Smooth muscle cell (in vitro differentiated cells): ENCODE data around the gene ADAM19. TPM values are rescaled to one million over a fixed set of nuclear protein-coding genes. Genes with fewer than 3 reads are reported as not detected.

Source experiments
- DNase-seq: peaks from one replicate; lab custom pipeline; 2025; ENCODE audit not compliant: unreplicated experiment; lab: John Stamatoyannopoulos, UW
- H2AFZ ChIP-seq: fragments of 200-600 bp; sonication (generic); 2 replicates; pipeline ENCODE4 v1.6.0; 2016; ENCODE audit warnings: antibody characterized with exemption, low read depth, mild to moderate bottlenecking
- H3F3A ChIP-seq: fragments of 200-600 bp; sonication (generic); 2 replicates; pipeline ENCODE4 v1.6.0; 2017; ENCODE audit warnings: antibody characterized with exemption, low read depth
- H3K27ac ChIP-seq: fragments of 200-600 bp; sonication (generic); 2 replicates; pipeline ENCODE4 v1.5.1; 2016; ENCODE audit warnings: low read depth, mild to moderate bottlenecking
- H3K27me3 ChIP-seq: fragments of 200-600 bp; sonication (generic); 2 replicates; pipeline ENCODE4 v1.6.1; 2016; ENCODE audit warnings: low read depth, mild to moderate bottlenecking
- H3K36me3 ChIP-seq: fragments of 200-600 bp; sonication (generic); 2 replicates; pipeline ENCODE4 v1.5.1; 2016; ENCODE audit warnings: low read depth
- H3K4me1 ChIP-seq: fragments of 200-600 bp; sonication (generic); 2 replicates; pipeline ENCODE4 v1.5.1; 2016; ENCODE audit warnings: low read depth
- H3K4me2 ChIP-seq: fragments of 200-600 bp; sonication (generic); 2 replicates; pipeline ENCODE4 v1.6.0; 2016; ENCODE audit warnings: mild to moderate bottlenecking
- H3K4me3 ChIP-seq: fragments of 200-600 bp; sonication (generic); 2 replicates; pipeline ENCODE4 v1.5.1; 2016; ENCODE audit warnings: mild to moderate bottlenecking
- H3K79me2 ChIP-seq: fragments of 200-600 bp; sonication (generic); 2 replicates; pipeline ENCODE4 v1.6.0; 2016; ENCODE audit warnings: low read depth, mild to moderate bottlenecking
- H3K9ac ChIP-seq: fragments of 200-600 bp; sonication (generic); 2 replicates; pipeline ENCODE4 v1.6.0; 2016; ENCODE audit warnings: low read depth
- H3K9me3 ChIP-seq: fragments of 200-600 bp; sonication (generic); replicated peaks from 2 replicates; pipeline ENCODE4 v1.5.1; 2016; ENCODE audit warnings: low read depth
- H4K20me1 ChIP-seq: fragments of 200-600 bp; sonication (generic); 2 replicates; pipeline ENCODE4 v1.6.0; 2016; ENCODE audit warnings: low read depth
- WGBS: methylation state at CpG from one replicate; pipeline ENCODE4 v1.1.7; 2016; ENCODE audit warnings: low lambda C conversion rate; 5-methylcytosine and 5-hydroxymethylcytosine counted together
- polyA plus RNA-seq: library from polyadenylated mRNA; unstranded; fragments of >200 nt; fragmentation: Nextera tagmentation; extraction: Ambion mirVana; gene quantifications from 2 replicates; pipeline ENCODE4 v1.2.1, GENCODE V29; 2016
- total RNA-seq: library from RNA; depleted of rRNA; stranded (reverse); fragments of >200 nt; gene quantifications from 2 replicates; pipeline ENCODE4 v1.2.3, GENCODE V29; 2014
- TF ChIP-seq, protein P1 (sequence below): fragments of 200-600 bp; sonication (generic); IDR thresholded peaks from 2 replicates; pipeline ENCODE4 v1.5.1; 2017; ENCODE audit warnings: borderline replicate concordance, mild to moderate bottlenecking, antibody characterized with exemption; ENCODE audit not compliant: insufficient read depth, poor library complexity, severe bottlenecking

Gene ADAM19
- total and polyA plus RNA-seq, 2 experiments from 2014 or later: 62.2 to 112 TPM

GRCh38 chr5:157582731-157583620 lies 7.4 kb upstream of the ADAM19 start:
- WGBS: 87% methylated on average over 10 of the region's 10 CpGs
- Histone ChIP-seq H3K4me2 (no peak overlapping the region), H4K20me1 (no peaks in the 10 kb centered on the region), H2AFZ (no peak overlapping the region), H3K4me1 (no peaks in the 10 kb centered on the region), H3K27me3 (no peaks in the 10 kb centered on the region), H3F3A (no peaks in the 10 kb centered on the region), H3K27ac (no peak overlapping the region), H3K79me2 (no peaks in the 10 kb centered on the region), H3K9ac (no peak overlapping the region), H3K36me3 (no peaks in the 10 kb centered on the region), H3K4me3 (no peak overlapping the region), H3K9me3 (no peaks in the 10 kb centered on the region)
- TF ChIP-seq, protein P1, sequence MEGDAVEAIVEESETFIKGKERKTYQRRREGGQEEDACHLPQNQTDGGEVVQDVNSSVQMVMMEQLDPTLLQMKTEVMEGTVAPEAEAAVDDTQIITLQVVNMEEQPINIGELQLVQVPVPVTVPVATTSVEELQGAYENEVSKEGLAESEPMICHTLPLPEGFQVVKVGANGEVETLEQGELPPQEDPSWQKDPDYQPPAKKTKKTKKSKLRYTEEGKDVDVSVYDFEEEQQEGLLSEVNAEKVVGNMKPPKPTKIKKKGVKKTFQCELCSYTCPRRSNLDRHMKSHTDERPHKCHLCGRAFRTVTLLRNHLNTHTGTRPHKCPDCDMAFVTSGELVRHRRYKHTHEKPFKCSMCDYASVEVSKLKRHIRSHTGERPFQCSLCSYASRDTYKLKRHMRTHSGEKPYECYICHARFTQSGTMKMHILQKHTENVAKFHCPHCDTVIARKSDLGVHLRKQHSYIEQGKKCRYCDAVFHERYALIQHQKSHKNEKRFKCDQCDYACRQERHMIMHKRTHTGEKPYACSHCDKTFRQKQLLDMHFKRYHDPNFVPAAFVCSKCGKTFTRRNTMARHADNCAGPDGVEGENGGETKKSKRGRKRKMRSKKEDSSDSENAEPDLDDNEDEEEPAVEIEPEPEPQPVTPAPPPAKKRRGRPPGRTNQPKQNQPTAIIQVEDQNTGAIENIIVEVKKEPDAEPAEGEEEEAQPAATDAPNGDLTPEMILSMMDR: no peak
- DNase-seq: no peak

GRCh38 chr5:157581901-157582300 lies 6.3 kb upstream of the ADAM19 start:
- Histone ChIP-seq H3K4me2 (no peak overlapping the region), H3K36me3 (no peaks in the 10 kb centered on the region), H3K27ac (no peak overlapping the region), H3K4me1 (no peaks in the 10 kb centered on the region), H3F3A (peaks cover under 1% of the 10 kb centered on the region), H3K4me3 (no peak overlapping the region), H4K20me1 (no peaks in the 10 kb centered on the region), H2AFZ (no peak overlapping the region), H3K9ac (no peak overlapping the region), H3K27me3 (no peaks in the 10 kb centered on the region), H3K9me3 (no peaks in the 10 kb centered on the region), H3K79me2 (no peaks in the 10 kb centered on the region)
- TF ChIP-seq, protein P1: no peak
- 89% methylated on average over 5 of the region's 5 CpGs for WGBS
- no peak for DNase-seq

GRCh38 chr5:157578079-157578780 lies 2.7 kb upstream of the ADAM19 start:
- Histone ChIP-seq H3K27me3 (no peaks in the 10 kb centered on the region), H3K4me3 (no peak overlapping the region), H3F3A (peaks cover 5% of the 10 kb centered on the region), H3K36me3 (no peaks in the 10 kb centered on the region), H3K9me3 (no peaks in the 10 kb centered on the region), H3K4me1 (peaks cover 13% of the 10 kb centered on the region), H4K20me1 (peaks cover 11% of the 10 kb centered on the region), H3K9ac (no peak overlapping the region), H3K79me2 (peaks cover 18% of the 10 kb centered on the region), H2AFZ (no peak overlapping the region), H3K4me2 (no peak overlapping the region), H3K27ac (no peak overlapping the region)
- no peak for DNase-seq
- TF ChIP-seq, protein P1: no peak
- WGBS: 88% methylated on average over 6 of the region's 6 CpGs
